Measurements from ENCODE around the gene CFHR5.
"Not testable (repeated sequence)": the region's sequence is repeated elsewhere in the genome, so short reads cannot be mapped to it uniquely, and the experiment has no call there.

CFHR5 gene

GRCh38 chr1:196977278-196977677 lies at the start of gene CFHR5:
Gene CFHR5 (plus strand): TSS chr1:196977556. CDS start chr1:196977665, 109 bp downstream.
- no peak for DNase-seq

DNA sequence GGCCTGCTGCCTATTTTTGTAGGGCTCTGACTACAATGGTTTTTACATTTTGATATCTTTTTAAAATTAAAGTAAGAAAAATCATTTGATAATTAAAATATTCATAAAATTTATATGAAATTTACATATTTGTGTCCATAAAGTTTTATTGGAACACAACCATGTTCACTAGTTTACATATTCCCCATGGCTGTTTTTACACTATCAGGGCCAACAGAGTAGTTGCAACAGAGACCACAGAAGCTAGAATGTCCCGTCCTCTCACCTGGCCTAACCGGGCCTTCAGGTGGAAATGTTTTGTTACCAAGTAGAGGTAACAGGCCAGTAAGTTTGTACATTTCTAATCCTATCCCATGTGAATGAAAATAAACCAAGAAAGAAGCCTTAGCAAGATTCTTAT lies 44.5 kb upstream of the CFHR5 start:
- DNase-seq: not testable (repeated sequence)

DNA sequence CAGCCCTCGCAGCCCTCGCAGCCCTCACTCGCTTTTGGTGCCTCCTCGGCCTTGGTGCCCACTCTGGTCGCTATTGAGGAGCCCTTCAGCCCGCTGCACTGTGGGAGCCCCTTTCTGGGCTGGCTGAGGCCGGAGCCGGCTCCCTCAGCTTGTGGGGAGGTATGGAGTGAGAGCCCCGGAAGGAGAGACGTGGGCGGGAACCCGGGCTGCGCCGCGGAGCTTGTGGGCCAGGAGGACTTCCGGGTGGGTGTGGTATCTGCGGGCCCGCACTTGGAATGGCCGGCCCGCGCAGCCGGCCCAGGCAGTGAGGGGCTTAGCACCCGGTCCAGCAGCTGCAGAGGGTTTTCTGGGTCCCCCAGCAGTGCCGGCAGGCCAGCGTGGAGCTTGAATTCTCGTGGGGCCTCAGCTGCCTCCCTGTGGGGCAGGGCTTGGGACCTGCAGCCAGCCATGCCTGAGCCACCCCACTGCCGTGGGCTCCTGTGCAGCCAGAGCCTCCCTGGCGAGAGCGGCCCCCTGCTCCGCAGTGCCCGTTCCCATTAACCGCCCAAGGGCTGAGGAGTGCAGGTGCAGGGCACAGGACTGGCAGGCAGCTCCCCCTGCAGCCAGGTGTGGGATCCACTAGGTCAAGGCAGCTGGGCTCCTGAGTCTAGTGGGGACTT lies 43.7 kb upstream of the CFHR5 start:
- no peak for DNase-seq

GRCh38 chr1:196941474-196941873 lies 35.9 kb upstream of the CFHR5 start:
- DNase-seq: not testable (repeated sequence)

DNA sequence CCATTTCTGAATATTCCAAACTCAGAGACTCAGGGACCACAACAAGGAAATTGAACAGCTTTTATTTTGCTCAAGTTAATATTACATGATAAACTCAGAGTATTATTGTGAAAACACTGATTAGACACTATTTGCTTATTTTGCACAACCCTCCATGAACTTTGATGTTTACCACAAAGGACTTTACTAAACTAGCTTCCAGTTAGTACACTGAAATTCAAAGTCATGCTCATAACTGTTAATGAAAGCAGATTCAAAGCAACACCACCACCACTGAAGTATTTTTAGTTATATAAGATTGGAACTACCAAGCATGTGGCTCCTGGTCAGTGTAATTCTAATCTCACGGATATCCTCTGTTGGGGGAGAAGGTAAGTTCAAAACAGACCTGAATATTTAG lies 33.8 kb upstream of the CFHR5 start, which contains the start of gene CFHR2:
CFHR2 (plus strand) TSS at position 171 of the 400 bp plus-strand sequence; CDS start at position 314, 143 bp downstream.
- DNase-seq: not testable (repeated sequence)

GRCh38 chr1:196951711-196952394 lies 25.5 kb upstream of the CFHR5 start:
- no peak for DNase-seq

DNA sequence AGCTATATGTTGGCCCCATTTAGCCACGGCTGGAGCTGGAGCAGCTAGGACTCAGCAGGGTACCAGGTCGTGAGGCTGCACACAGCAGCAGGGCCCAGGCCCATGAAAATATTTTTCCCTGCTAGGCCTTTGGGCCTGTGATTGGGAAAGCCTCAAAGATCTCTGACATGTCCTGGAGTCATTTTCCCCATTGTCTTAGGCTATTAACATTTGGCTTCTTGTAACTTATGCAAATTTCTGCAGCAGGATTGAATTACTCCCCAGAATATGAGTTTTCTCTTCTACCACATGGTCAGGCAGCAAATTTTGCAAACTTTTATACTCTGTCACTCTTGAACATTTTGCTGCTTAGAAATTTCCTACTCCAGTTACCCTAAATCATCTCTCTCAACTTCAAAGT lies 22.6 kb upstream of the CFHR5 start:
- DNase-seq: no peak

GRCh38 chr1:196955926-196956325 lies 21.4 kb upstream of the CFHR5 start:
- no peak for DNase-seq

GRCh38 chr1:196960854-196961253 lies 16.5 kb upstream of the CFHR5 start:
- DNase-seq: no peak

DNA sequence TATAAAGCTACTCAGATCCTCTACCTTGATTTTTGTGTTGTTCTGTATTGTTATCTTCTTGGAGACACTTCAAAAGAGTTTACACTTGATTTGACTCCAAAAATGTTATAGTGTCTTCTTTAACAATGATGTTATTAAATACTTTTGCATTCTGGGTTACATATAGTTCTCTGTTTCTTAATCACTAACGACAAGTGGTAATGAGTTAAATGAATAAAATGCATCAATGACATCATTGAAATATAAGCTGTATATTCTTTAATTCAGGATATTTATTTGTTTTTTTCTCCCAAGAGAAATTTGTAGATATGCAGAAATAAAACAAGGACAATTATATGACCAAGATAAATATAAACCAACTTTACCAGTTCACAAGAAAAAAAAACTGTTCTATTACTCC lies 7.2 kb upstream of the CFHR5 start:
- no peak for DNase-seq

DNA sequence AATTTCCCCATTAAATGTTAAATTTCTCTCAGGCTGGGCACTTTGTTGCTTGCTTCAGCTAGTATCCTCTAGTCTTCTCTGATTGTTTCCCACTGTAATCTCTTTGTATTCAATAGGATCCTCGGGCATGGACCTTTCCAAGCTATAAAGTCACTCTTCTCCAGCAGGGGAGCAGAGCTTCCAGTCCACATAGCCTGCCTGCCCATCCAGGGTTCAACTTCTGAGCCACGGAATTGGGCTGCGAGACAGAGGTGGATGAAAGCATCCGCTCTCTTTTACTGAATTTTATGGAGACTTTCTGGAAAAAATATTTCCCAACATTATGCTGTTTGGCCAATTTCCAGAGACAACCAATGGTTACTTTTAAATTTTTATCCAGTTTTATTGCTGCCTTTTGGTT lies 1.1 kb upstream of the CFHR5 start:
- DNase-seq: no peak

- no peak for DNase-seq
Measured at GRCh38 chr1:196980859-196981258, 3.5 kb downstream of the CFHR5 start.

DNA sequence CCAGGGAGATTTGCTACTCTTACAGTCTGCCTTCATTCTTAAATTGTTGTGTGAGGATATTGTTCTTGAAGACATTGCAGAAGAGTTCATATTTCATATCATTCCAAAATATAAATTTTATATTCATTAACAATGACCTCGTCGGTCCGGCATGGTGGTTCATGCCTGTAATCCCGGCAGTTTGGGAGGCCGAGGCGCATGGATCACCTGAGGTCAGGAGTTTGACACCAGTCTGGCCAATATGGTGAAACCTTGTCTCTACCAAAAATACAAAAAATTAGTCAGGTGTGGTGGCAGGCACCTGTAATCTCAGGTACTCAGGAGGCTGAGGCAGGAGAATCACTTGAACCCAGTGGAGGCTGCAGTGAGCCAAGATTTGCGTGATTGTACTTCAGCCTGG lies 4.9 kb downstream of the CFHR5 start:
- DNase-seq: not testable (repeated sequence)

DNA sequence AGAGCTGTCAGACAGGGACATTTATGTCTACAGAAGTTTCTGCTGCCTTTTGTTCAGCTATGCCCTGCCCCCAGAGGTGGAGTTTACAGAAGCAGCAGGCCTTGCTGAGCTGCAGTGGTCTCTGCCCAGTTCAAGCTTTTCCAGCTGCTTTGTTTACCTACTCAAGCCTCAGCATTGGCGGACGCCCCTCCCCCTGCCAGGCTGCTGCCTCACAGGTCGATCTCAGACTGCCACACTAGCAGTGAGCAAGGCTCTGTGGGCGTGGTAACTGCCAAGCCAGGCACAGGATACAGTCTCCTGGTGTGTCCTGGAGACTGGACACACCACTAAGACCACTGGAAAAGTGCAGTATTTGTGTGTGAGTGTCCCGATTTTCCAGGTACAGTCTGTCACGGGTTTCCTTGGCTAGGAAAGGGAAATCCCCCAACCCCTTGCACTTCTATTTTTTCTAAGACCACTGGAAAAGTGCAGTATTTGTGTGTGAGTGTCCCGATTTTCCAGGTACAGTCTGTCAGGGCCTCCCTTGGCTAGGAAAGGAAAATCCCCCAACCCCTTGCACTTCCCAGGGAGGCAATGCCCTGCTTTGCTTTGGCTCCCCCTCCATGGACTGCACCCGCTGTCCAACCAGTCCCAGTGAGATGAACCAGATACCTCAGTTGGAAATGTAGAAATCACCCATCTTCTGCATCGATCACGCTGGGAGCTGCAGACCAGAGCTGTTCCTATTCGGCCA lies 14.7 kb downstream of the CFHR5 start:
- DNase-seq: not testable (repeated sequence)

GRCh38 chr1:196993916-196994315 lies 16.6 kb downstream of the CFHR5 start:
- DNase-seq: no peak

- DNase-seq: no peak
Measured at GRCh38 chr1:196997423-196997822, 20.1 kb downstream of the CFHR5 start.

DNA sequence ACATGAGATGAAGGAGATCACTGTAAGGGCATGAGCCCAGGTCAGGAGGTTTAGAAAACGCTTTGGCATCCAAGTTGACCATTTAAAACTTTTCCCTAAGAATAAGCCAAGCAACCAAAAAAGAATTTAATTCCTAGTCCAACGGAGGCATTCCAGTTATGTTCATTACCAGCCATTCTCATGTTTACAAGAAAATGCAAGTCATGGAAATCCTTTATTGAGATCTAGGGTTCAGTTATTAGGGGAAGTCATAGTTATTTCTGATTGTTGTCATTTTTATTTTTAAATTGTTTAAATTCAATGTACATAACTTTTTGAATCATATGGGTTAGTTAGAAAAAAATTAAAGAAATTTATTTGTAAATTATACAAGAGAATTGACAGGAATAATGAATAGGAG lies 24.5 kb downstream of the CFHR5 start:
- no peak for DNase-seq

- DNase-seq: no peak
Measured at GRCh38 chr1:197003132-197003531, 25.8 kb downstream of the CFHR5 start.

DNA sequence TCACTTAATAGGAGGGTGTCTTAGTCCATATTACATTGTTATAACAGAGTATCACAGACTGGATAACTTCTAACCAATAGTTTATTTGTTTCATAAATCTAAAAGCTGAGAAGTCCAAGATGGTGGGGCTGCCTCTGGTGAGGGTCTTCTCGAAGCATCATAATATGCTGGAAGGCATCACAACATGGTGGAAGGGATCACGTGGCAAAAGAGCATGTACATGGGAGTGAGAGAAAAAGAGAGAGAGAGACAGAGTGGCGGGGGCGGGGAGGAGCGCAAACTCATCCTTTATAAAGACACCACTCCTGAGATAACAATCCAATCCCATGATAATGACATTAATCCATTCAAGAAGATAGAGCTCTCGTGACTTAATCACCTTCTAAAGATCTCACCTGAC lies 31.5 kb downstream of the CFHR5 start:
- no peak for DNase-seq

DNA sequence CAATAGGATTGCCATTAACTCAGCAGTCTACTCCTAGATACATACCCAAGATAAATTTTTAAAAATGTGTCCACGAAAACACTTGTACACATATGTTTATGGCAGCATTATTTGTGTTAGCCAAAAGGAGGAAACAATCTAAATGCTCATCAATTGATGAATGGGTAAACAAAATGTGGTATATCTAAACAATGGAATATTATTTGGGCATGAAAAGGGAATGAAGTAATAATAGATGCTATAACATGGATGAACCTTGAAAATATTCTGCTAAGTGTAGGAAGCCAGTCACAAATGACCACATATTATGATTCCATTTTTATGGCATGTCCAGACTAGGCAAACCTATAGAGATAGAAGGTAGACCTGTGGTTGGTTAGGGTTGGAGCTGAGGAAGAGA lies 34.3 kb downstream of the CFHR5 start:
- DNase-seq: no peak

DNA sequence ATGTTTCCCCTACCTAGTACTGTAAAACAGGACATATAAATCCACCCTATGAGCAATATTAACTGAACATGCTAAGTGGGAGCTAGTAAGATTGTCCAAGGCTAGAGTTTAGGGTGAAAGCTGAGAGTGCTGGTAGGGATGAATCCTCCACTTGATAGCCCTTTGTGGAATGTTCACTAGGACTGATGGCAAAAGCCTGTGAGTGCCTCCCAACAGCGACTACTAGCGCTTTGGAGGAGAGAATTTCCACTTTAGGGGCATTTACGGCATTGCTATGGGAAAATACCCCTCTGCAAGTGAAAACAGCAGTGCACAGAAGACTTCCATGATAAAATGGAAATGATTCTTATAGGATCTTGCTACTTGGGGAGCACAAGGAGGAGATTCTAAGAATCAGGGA lies 35.9 kb downstream of the CFHR5 start:
- DNase-seq: no peak

GRCh38 chr1:197016751-197017150 lies 39.4 kb downstream of the CFHR5 start:
- DNase-seq: no peak

DNA sequence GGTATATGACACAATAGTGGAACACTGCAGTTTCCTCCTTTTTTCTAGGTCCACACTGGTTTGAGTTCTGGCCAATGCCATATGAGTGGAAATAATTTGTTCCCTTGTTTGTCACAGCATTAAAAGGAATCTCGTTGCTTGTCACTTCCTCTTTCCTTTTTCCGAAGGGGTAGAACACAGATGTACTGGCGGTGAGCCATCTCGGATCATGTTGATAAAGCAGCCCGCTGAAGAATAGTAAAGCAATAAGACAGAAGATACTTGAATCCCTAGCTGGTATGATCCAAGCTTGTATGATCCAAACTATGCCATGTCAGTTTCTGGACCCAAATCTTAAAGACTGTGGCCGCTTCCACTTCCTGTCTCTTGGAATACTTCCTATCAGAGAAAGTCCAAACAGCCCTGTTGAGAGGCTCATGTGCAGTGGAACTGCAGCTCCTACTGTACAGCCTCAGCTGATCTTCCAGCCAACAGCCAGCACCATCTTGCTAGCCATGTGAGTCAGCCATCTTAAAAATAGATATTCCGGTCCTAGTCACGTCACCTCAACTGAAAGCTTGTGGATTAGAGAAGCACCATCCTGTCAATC lies 40.3 kb downstream of the CFHR5 start:
- no peak for DNase-seq

- DNase-seq: no peak
Measured at GRCh38 chr1:197021716-197022115, 44.4 kb downstream of the CFHR5 start.
